Esophagus squamous epithelium (tissue), 5 donors: Measurements from ENCODE around the gene LBHD1. TPM values are rescaled to one million over a fixed set of nuclear protein-coding genes. Genes with fewer than 3 reads are reported as not detected.

Experiments
- DNase-seq: peaks from one replicate; lab custom pipeline; 2025; lab: John Stamatoyannopoulos, UW
- H3K27ac ChIP-seq, 4 donors: fragments of 200-600 bp; sonication (generic); one replicate each; pipeline ENCODE4 v1.5.1; 2016 to 2019; ENCODE audit warnings: mild to moderate bottlenecking in 1 of 4
- H3K27me3 ChIP-seq, 4 donors: fragments of 200-600 bp; sonication (generic); 1 replicate in 3 of 4; 2 replicates in 1 of 4; pipeline versions ENCODE4 v1.5.1 to v1.6.0; 2017 to 2021; ENCODE audit warnings: antibody characterized with exemption in 1 of 4
- H3K36me3 ChIP-seq, 3 donors: fragments of 200-600 bp; sonication (generic); one replicate each; pipeline ENCODE4 v1.5.1; 2016 to 2019
- H3K4me1 ChIP-seq, 3 donors: fragments of 200-600 bp; sonication (generic); one replicate each; pipeline ENCODE4 v1.5.1; 2017 to 2019
- H3K4me3 ChIP-seq, 4 donors: fragments of 200-600 bp; sonication (generic); 1 replicate in 3 of 4; 2 replicates in 1 of 4; pipeline ENCODE4 v1.5.1; 2016 to 2019; ENCODE audit warnings: mild to moderate bottlenecking in 2 of 4, moderate library complexity in 1 of 4
- H3K9me3 ChIP-seq, 3 donors: fragments of 200-600 bp; sonication (generic); one replicate each; pipeline ENCODE4 v1.5.1; 2016 to 2019
- POLR2A ChIP-seq, 4 donors: fragments of 450-650 bp; IDR thresholded peaks; one replicate each; pipeline ENCODE4 v1.6.1; 2017; ENCODE audit warnings: antibody characterized with exemption in 4 of 4, mild to moderate bottlenecking in 4 of 4, moderate library complexity in 3 of 4
- WGBS, 2 donors: methylation state at CpG; one replicate each; pipeline ENCODE4 v1.1.5; 2018; 5-methylcytosine and 5-hydroxymethylcytosine counted together
- intact Hi-C: fragments of 100-400 bp; cut with DNase I; formaldehyde crosslinking; loops from one replicate; pipeline ENCODE4 v1.15.0; 2022
- small RNA-seq, 4 donors: library from RNA; depleted of rRNA; stranded (forward); fragments of <200 nt; gene quantifications; one replicate each; pipeline ENCODE3, GENCODE V24; 2016
- total RNA-seq, 4 donors: library from RNA; depleted of rRNA; stranded (reverse); fragments of >200 nt; gene quantifications; one replicate each; pipeline ENCODE4 v1.1.0, GENCODE V29; 2016
- TF ChIP-seq, protein P1 (sequence below), 6 experiments: fragments of 450-650 bp in 4 of 6; fragments of 200-600 bp in 2 of 6; sonication (generic) in 2 of 6; IDR thresholded peaks; one replicate each; pipeline ENCODE4 v1.5.1; 2016 to 2019; ENCODE audit warnings: antibody characterized with exemption in 6 of 6, mild to moderate bottlenecking in 4 of 6, moderate library complexity in 4 of 6
- donor health status: DM: yes; HTN: yes; CAD: no.

Gene LBHD1
- total RNA-seq, 4 donors from 2014 or later = 1.8 to 3.6 (median 2.5) TPM

DNA sequence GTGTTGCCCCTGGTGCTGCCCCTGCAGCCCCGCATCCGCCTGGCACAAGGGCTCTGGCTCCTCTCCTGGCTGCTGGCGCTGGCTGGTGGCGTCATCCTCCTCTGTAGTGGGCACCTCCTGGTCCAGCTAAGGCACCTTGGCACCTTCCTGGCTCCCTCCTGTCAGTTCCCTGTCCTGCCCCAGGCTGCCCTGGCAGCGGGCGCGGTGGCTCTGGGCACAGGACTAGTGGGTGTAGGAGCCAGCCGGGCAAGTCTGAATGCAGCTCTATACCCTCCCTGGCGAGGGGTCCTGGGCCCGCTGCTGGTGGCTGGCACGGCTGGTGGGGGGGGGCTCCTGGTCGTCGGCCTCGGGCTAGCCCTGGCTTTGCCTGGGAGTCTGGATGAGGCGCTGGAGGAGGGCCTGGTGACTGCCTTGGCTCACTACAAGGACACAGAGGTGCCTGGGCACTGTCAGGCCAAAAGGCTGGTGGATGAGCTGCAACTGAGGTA is 58.7 kb downstream of the LBHD1 start:
- Histone ChIP-seq H3K4me3 (peak overlapping the region in 3 of 4 donors; percentile 73 to 80 (median 77)), H3K27me3 (no peaks in the 10 kb centered on the region), H3K27ac (peak overlapping the region; percentile 92 to 98 (median 94)), H3K36me3 (peaks cover 12 to 65% (median 15%) of the 10 kb centered on the region in 3 donors), H3K4me1 (peaks cover 18 to 46% (median 35%) of the 10 kb centered on the region in 3 donors), H3K9me3 (no peaks in the 10 kb centered on the region)
- no CpG with 5 or more reads among the region's 15 CpGs for WGBS, 2 donors
- DNase-seq = no peak
- intact Hi-C loops = no loop called here
- TF ChIP-seq POLR2A (IDR thresholded peaks at IDR 0.05) = no peak
- TF ChIP-seq, protein P1, sequence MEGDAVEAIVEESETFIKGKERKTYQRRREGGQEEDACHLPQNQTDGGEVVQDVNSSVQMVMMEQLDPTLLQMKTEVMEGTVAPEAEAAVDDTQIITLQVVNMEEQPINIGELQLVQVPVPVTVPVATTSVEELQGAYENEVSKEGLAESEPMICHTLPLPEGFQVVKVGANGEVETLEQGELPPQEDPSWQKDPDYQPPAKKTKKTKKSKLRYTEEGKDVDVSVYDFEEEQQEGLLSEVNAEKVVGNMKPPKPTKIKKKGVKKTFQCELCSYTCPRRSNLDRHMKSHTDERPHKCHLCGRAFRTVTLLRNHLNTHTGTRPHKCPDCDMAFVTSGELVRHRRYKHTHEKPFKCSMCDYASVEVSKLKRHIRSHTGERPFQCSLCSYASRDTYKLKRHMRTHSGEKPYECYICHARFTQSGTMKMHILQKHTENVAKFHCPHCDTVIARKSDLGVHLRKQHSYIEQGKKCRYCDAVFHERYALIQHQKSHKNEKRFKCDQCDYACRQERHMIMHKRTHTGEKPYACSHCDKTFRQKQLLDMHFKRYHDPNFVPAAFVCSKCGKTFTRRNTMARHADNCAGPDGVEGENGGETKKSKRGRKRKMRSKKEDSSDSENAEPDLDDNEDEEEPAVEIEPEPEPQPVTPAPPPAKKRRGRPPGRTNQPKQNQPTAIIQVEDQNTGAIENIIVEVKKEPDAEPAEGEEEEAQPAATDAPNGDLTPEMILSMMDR (IDR thresholded peaks at IDR 0.05) = no peak

Small RNA genes within 50 kb of the gene (small RNA-seq; reads per million reads assigned to genes)
- gene SNORA57 = 0 reads per million in 4 donors

Other genes with a start within 250 kb of the LBHD1 start
- 1,000 to 10,000 TPM in 2 of 4 donors, 100 to 1,000 TPM in 2; 695 to 1,250 (median 954) TPM for gene AHNAK, start 125.5 kb downstream of the LBHD1 start, total RNA-seq
- 1,000 to 10,000 TPM; 1,144 to 2,095 (median 1,685) TPM for gene EEF1G, start 98.4 kb downstream of the LBHD1 start, total RNA-seq
- gene TUT1, start 80.7 kb downstream of the LBHD1 start, total RNA-seq = 10 to 100 TPM in 1 of 4 donors, 1 to 10 TPM in 3; 5.0 to 12.7 (median 8.0) TPM
- 100 to 1,000 TPM; 103 to 132 (median 111) TPM for gene MTA2, start 70.4 kb downstream of the LBHD1 start, total RNA-seq
- gene EML3, start 59.5 kb downstream of the LBHD1 start, total RNA-seq = 10 to 100 TPM; 34.7 to 58.6 (median 53.6) TPM
- 10 to 100 TPM in 1 of 4 donors, 1 to 10 TPM in 3; 5.5 to 10.8 (median 7.2) TPM for gene ROM1, start 59.0 kb downstream of the LBHD1 start, total RNA-seq
- 10 to 100 TPM in 3 of 4 donors, 1 to 10 TPM in 1; 8.6 to 17.2 (median 12.9) TPM for gene B3GAT3, start 50.3 kb downstream of the LBHD1 start, total RNA-seq
- gene GANAB, start 25.7 kb downstream of the LBHD1 start, total RNA-seq = 10 to 100 TPM; 90.8 to 97.2 (median 95.0) TPM
- gene INTS5, start 19.0 kb downstream of the LBHD1 start, total RNA-seq = 10 to 100 TPM; 15.4 to 21.2 (median 19.0) TPM
- gene C11orf98, start 7.1 kb downstream of the LBHD1 start, total RNA-seq = 10 to 100 TPM; 36.0 to 53.4 (median 43.6) TPM
- gene CSKMT, start 7.0 kb downstream of the LBHD1 start, total RNA-seq = 10 to 100 TPM in 2 of 4 donors, 1 to 10 TPM in 2; 1.1 to 10.5 (median 7.0) TPM
- gene UQCC3, start 594 bp downstream of the LBHD1 start, total RNA-seq = 10 to 100 TPM; 10.5 to 17.2 (median 12.2) TPM
- gene UBXN1, start 6.8 kb upstream of the LBHD1 start, total RNA-seq = 100 to 1,000 TPM in 1 of 4 donors, 10 to 100 TPM in 3; 67.3 to 148 (median 86.1) TPM
- 10 to 100 TPM in 1 of 4 donors, 1 to 10 TPM in 2, under 1 TPM in 1; 0.27 to 12.0 (median 4.5) TPM for gene LRRN4CL, start 17.3 kb upstream of the LBHD1 start, total RNA-seq
- 10 to 100 TPM; 25.7 to 69.4 (median 32.6) TPM for gene BSCL2, start 35.2 kb upstream of the LBHD1 start, total RNA-seq
- gene GNG3, start 35.4 kb upstream of the LBHD1 start, total RNA-seq = not detected
- gene HNRNPUL2, start 55.2 kb upstream of the LBHD1 start, total RNA-seq = 10 to 100 TPM; 14.4 to 33.0 (median 26.4) TPM
- 10 to 100 TPM in 3 of 4 donors, 1 to 10 TPM in 1; 9.6 to 21.3 (median 15.0) TPM for gene TTC9C, start 56.2 kb upstream of the LBHD1 start, total RNA-seq
- 1 to 10 TPM; 4.7 to 7.7 (median 6.9) TPM for gene ZBTB3, start 81.9 kb upstream of the LBHD1 start, total RNA-seq
- 10 to 100 TPM; 26.5 to 61.2 (median 47.7) TPM for gene POLR2G, start 89.3 kb upstream of the LBHD1 start, total RNA-seq
- 10 to 100 TPM; 11.5 to 40.2 (median 19.0) TPM for gene TAF6L, start 99.1 kb upstream of the LBHD1 start, total RNA-seq
- gene TMEM179B, start 115.1 kb upstream of the LBHD1 start, total RNA-seq = 10 to 100 TPM; 35.6 to 60.1 (median 43.3) TPM
- gene TMEM223, start 119.7 kb upstream of the LBHD1 start, total RNA-seq = 10 to 100 TPM; 13.2 to 28.4 (median 22.0) TPM
- gene NXF1, start 133.2 kb upstream of the LBHD1 start, total RNA-seq = 10 to 100 TPM; 38.1 to 62.4 (median 44.4) TPM
- gene STX5, start 159.8 kb upstream of the LBHD1 start, total RNA-seq = 10 to 100 TPM; 23.0 to 34.7 (median 24.2) TPM
- not detected for gene TEX54, start 160.6 kb upstream of the LBHD1 start, total RNA-seq
- 10 to 100 TPM; 31.7 to 74.0 (median 44.3) TPM for gene WDR74, start 167.3 kb upstream of the LBHD1 start, total RNA-seq
- 100 to 1,000 TPM; 132 to 373 (median 153) TPM for gene SLC3A2, start 208.6 kb upstream of the LBHD1 start, total RNA-seq
- under 1 TPM in 2 of 4 donors, not detected in 2; 0.30 to 0.73 TPM for gene CHRM1, start 249.1 kb upstream of the LBHD1 start, total RNA-seq